IPS-11a (cell line): Measurements from ENCODE around the gene ECPAS.
"Not testable (repeated sequence)": the region's sequence is repeated elsewhere in the genome, so short reads cannot be mapped to it uniquely, and the experiment has no call there.

Experiments
- H3K4me3 ChIP-seq: one replicate; pipeline ENCODE4 v1.5.1; 2013; ENCODE audit warnings: low read depth, low read length, control low read depth

Gene ECPAS

DNA sequence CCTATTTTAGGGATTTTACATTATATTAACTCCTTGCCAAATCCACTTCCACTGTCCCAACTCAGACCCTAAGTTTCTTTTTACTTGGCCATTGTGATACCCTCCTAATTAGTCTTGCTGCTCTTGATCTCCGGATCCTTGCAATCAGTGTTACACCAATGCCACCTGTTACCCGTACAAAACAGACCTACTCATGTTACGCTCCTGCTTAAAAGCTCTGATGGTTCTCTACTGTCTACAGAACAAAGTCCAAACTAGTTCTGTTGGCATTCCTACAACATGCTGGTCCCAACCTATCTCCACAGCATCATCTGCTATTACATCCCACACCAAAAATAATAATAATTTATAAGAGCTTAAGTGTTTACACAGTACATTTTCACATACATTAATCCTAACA is 9.8 kb downstream of the ECPAS start:
- H3K4me3 ChIP-seq, result no peak overlapping the region

DNA sequence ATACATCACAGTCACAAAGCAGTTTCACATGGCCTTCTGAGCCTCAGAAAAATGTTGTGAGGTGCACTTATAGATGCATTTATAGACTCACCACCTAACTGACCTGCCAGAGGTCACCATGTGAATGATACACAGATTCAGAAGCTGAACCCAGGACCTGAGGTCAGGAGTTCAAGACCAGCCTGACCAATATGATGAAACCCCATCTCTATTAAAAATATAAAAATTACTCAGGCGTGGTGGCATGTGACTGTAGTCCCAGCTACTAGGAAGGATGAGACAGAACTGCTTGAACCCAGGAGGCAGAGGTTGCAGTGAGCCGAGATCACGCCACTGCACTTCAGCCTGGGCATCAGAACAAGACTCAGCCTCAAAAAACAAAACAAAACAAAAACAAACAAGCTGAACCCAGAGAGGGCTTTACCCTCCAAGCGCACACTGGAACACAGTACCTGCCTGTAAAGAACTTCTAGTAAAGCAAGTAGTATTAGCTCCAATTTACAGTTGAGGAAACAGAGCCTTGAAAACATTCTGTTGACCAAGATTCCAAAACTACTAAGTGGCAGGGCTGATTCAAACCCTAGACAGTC is 16.3 kb downstream of the ECPAS start:
- no peak overlapping the region for H3K4me3 ChIP-seq

- H3K4me3 ChIP-seq, result no peak overlapping the region
These were observed 21.1 kb downstream of the ECPAS start for GRCh38 chr9:111463048-111463447.

GRCh38 chr9:111458139-111459009 is 25.8 kb downstream of the ECPAS start:
- no peak overlapping the region for H3K4me3 ChIP-seq

DNA sequence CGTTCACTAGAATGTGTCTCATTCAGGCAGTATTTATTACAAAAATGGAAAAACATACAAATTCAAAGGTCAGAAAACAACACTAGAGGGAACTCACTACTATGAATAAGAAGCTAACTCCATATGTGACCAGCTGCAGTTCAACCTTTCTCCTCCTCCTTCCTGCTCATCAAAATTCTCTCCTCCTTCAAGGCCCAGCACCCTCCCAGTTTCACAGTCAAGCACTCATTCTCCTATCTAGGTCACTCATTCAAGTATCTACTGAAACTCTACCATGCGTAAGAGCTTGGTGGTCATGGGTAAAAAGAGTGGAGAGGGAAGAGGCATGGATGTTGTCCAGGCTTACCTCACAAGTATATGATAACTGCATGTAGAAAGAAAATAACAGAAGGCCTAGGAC is 27.7 kb downstream of the ECPAS start:
- no peak overlapping the region for H3K4me3 ChIP-seq

GRCh38 chr9:111455638-111456037 is 28.5 kb downstream of the ECPAS start:
- no peak overlapping the region for H3K4me3 ChIP-seq

DNA sequence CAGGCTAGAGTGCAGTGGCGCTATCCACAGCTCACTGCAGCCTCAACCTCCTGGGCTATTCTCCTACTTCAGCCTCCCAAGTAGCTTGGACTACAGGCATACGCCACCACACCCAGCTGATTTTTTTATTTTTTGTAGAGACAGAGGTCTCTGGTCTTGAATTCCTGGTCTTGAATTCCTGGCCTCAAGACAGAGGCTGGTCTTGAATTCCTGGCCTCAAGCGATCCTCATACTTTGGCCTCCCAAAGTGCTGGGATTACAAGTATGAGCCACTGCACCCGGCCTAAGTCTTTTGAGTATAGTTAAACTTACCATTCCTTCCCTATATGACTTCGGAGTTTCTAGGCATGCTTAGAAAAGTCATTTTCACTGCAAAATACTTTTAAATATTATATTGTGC is 29.4 kb downstream of the ECPAS start:
- no peak overlapping the region for H3K4me3 ChIP-seq

DNA sequence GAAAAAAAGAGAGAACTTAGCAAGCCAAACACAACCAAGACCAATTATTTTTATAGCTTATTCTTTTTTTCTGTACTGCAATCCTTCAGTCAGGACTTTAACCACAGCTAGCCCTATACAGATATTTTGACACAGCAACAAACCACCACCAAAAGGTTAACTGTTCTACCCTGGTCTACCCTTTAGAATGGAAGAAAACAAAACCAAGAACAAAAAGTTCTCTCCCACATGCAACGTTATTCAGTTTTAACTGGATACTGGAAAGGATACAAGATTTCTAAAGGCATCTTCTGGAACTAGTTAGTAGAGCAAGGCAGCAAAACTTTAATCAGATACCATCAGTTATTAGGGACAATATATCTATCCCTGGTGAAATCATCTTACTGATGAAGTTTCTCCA is 32.6 kb downstream of the ECPAS start:
- H3K4me3 ChIP-seq, result no peak overlapping the region

DNA sequence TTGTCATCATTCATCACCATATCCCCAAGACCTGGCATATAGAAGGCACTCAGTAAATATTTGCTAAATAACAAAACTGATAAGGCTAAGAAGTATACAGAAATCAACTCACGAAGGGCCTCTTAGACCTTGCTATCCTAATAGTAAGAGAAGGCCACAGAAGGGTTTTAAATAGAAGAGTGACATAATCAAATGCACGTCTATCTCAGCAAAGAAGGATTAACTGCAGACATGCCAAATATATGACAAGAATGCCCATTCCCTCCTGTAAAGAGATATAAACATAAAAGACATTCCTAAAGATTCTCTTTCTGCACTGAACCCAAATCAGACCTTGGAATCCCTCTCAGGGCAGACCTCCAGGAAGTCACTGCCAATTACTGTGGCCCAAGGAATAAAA is 34.1 kb downstream of the ECPAS start:
- H3K4me3 ChIP-seq, result no peak overlapping the region

DNA sequence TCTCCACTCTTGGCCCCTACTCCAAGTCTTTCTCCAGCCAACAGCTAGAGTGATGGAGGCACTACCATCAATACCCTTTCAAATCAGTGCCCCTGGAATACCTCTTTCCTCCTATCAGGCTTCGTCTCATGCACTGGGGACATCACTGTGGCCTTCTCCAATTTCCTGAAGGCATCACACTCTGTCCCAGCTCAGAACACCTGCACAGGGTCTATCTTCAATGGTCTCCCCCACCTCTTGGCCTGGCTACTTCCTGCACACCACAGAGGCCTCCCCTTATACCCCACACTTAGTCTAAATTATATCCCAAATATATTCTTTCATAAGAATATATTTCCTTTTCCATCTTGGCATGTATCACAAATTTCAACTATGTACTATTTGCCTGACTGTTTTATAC is 34.5 kb downstream of the ECPAS start:
- no peak overlapping the region for H3K4me3 ChIP-seq

- not testable (repeated sequence) for H3K4me3 ChIP-seq
These were observed 38.4 kb downstream of the ECPAS start for GRCh38 chr9:111445799-111446198.

DNA sequence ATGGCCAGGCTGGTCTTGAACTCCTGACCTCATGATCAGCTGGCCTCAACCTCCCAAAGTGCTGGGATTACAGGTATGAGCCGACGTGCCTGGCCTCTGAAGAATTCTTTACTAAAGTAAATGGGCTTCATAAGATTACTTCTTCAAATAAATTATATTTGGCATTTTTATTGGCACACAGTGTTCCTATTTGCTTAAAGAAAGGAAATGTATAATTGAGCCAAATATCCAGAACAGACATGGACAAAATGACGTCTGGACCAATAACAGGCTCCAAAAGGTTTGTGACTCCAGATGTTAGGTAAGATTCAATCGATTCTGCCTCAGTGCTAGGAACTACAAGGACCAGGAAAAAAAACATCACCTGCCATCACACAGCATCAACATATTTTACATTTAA is 40.7 kb downstream of the ECPAS start:
- no peak overlapping the region for H3K4me3 ChIP-seq

DNA sequence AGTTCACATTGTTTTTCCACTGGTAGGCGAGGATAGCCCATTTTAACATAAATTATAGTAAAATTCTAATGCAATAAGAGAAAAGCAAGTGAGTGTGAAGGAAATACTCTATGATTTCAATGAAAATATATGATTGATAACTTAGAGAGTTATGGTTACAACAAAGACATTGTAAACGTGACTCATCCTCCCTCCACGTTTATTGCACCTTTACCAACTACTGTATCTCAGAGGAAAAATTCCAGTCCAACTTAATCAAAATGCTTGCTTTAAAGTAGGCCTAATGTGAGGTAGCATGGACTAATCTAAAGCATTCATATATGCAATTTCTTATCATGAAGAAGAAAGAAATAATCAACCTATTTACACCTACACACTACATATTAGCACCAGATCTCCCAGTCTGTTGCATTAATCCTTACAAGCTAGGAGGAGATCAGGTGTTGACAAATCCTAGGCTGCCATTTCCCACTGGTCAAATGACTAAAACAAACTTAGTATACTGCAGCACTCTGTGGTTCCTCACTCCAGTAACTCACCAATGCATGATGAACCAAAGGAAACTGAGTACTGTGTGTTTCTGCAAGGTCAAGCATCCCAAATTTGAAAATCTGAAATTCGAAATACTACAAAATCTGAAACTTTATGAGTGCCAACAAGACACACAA is 41.7 kb downstream of the ECPAS start:
- no peak overlapping the region for H3K4me3 ChIP-seq

DNA sequence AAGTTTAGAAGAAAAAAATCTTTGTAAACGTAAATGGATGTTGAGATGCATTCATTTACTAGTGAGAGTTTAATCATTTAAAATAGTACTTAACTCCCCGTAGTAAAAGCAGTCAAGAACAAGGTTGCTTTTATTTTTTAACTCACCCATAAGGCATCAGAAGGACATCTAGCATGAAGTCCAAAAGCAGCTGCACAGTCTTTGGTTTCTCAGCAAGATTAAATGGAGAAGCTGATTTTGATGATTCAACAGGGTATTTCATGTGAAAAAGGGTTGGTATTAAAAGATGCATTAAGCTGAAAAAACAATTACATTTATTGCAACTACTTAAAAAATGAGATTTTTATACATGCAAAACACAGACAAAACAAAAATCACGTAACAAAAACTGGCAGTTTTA is 44.0 kb downstream of the ECPAS start:
- no peak overlapping the region for H3K4me3 ChIP-seq

DNA sequence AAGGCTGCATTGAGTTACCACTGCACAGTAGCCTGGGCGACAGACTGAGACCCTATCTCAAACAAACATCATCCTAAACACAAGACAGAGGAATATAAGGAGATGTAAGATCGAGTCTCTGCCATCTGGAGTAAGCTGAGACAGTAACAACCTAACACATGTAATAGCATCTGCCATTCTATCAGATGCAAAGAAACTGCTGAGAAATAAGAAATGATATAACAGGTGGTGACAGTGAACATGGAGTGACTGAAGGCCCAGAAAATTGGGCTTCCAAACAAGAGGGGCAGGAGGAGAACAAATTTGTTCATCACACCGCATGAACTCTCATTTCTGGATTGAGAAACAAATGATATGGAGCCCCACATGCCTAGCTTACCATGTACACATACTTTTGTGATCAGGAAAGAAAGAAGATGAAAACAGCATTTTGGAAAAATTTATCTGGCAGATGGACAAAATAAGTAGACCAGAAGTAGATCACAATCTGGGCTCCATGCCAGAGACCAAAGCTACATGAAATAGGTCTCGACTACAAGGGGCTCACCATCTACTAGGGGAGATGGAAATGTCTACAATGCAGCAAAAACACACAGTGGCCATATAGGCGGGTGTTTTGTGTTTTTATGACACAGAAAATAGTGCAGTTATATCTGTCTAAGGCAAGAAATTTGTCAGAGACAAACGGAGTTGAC is 45.5 kb downstream of the ECPAS start:
- H3K4me3 ChIP-seq, result no peak overlapping the region

DNA sequence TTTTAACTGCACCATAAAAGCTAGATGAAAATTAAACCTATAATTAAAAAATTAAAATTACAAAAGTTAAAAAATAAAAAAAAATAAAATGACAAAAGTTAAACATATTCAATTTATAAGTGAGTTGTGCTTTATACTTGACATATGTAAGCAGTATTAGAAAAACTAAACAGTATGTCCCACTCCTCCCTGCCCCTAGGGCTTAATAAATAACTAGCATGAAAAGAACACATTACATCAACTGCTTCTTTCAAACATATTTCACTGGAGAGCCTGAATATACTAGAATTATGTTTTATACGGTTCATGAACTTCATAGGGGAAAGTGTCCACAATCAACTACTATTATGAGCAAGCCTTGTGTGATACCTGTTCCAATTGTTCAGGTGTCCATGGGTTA is 47.6 kb downstream of the ECPAS start:
- H3K4me3 ChIP-seq, result no peak overlapping the region

- H3K4me3 ChIP-seq, result no peak overlapping the region
These were observed 51.1 kb downstream of the ECPAS start for GRCh38 chr9:111433082-111433481.

DNA sequence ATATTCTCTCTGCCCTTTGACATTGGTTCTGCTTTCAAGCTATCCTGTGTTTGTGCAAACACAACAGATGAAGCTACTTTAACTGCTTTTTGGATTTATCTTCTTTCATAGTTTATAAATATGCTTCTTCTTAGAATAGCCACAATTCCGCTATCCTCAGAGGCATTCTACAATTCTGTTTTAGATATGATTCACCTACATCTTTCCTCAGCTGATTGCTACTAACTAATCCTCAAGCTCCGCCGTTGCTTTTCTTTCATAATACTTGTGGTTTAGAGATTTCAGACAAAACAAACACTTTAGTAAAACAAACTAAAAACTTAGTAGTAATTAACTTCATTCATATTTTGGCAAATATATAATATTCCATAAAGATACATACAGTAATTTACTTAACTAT is 52.5 kb downstream of the ECPAS start:
- H3K4me3 ChIP-seq, result no peak overlapping the region

GRCh38 chr9:111429175-111429574 is 55.0 kb downstream of the ECPAS start:
- no peak overlapping the region for H3K4me3 ChIP-seq

DNA sequence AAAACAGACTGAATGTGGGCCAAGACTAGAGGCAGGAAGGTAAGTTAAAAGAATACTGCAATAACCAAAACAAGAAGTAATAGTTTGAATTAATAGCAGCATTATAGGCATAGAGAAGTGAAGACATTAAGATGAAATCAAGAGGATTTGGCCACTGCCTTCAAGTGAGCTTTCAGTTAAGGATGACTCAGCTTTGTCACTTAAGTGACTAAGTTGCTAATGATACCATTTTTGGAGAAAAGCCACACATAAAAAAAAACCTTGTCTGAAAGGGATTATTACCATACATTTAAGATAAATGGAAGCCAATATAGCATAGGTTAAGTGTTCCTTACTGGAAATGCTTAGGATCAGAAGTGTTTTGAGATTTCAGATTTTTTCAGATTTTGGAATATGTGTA is 57.0 kb downstream of the ECPAS start:
- no peak overlapping the region for H3K4me3 ChIP-seq

- no peak overlapping the region for H3K4me3 ChIP-seq
These were observed 60.8 kb downstream of the ECPAS start for GRCh38 chr9:111423389-111423788.

GRCh38 chr9:111414406-111414805 is 69.8 kb downstream of the ECPAS start:
- H3K4me3 ChIP-seq, result no peak overlapping the region
